GM18498 (cell line): ENCODE results near the gene HSBP1L1.

Experiments
- ATAC-seq: cut with Tn5 transposase; IDR thresholded peaks from one replicate; pipeline ENCODE4 v1.9.1; 2021; ENCODE audit warnings: mild to moderate bottlenecking, moderate library complexity; ENCODE audit not compliant: unreplicated experiment

The HSBP1L1 gene

GRCh38 chr18:79928563-79928960 lies 35.9 kb upstream of the HSBP1L1 start:
- ATAC-seq: no peak

GRCh38 chr18:79930020-79930642 lies 34.3 kb upstream of the HSBP1L1 start:
- no peak for ATAC-seq

- no peak for ATAC-seq
These were observed 33.0 kb upstream of the HSBP1L1 start for GRCh38 chr18:79931475-79931874.

- no peak for ATAC-seq
These were observed 31.5 kb upstream of the HSBP1L1 start for GRCh38 chr18:79932907-79933306.

GRCh38 chr18:79933765-79934164 lies 30.7 kb upstream of the HSBP1L1 start:
- no peak for ATAC-seq

GRCh38 chr18:79934311-79935097 lies 29.9 kb upstream of the HSBP1L1 start:
- no peak for ATAC-seq

GRCh38 chr18:79935098-79935480 lies 29.4 kb upstream of the HSBP1L1 start:
- ATAC-seq: no peak

- ATAC-seq: no peak
These were observed 28.9 kb upstream of the HSBP1L1 start for GRCh38 chr18:79935499-79935898.

GRCh38 chr18:79935925-79936324 lies 28.5 kb upstream of the HSBP1L1 start:
- no peak for ATAC-seq

GRCh38 chr18:79936641-79937040 lies 27.8 kb upstream of the HSBP1L1 start:
- no peak for ATAC-seq

- no peak for ATAC-seq
These were observed 27.2 kb upstream of the HSBP1L1 start for GRCh38 chr18:79937103-79937860.

- no peak for ATAC-seq
These were observed 26.2 kb upstream of the HSBP1L1 start for GRCh38 chr18:79938196-79938595.

- no peak for ATAC-seq
These were observed 25.3 kb upstream of the HSBP1L1 start for GRCh38 chr18:79939096-79939495.

- ATAC-seq: no peak
These were observed 24.2 kb upstream of the HSBP1L1 start for GRCh38 chr18:79940126-79940813.

- ATAC-seq: no peak
These were observed 23.5 kb upstream of the HSBP1L1 start for GRCh38 chr18:79940814-79941472.

GRCh38 chr18:79941473-79942119 lies 22.8 kb upstream of the HSBP1L1 start:
- ATAC-seq: no peak

- ATAC-seq: no peak
These were observed 22.2 kb upstream of the HSBP1L1 start for GRCh38 chr18:79942211-79942610.

- no peak for ATAC-seq
These were observed 21.4 kb upstream of the HSBP1L1 start for GRCh38 chr18:79942786-79943607.

GRCh38 chr18:79943608-79944125 lies 20.8 kb upstream of the HSBP1L1 start:
- no peak for ATAC-seq
